GM18519 (cell line): ENCODE measurements around the gene CTBS.

Experiments
- ATAC-seq: cut with Tn5 transposase; IDR thresholded peaks from one replicate; pipeline ENCODE4 v1.9.1; 2021; ENCODE audit warnings: mild to moderate bottlenecking, moderate library complexity; ENCODE audit not compliant: unreplicated experiment, low FRiP score

CTBS gene

GRCh38 chr1:84587099-84587498 lies 12.9 kb upstream of the CTBS start:
- no peak for ATAC-seq

DNA sequence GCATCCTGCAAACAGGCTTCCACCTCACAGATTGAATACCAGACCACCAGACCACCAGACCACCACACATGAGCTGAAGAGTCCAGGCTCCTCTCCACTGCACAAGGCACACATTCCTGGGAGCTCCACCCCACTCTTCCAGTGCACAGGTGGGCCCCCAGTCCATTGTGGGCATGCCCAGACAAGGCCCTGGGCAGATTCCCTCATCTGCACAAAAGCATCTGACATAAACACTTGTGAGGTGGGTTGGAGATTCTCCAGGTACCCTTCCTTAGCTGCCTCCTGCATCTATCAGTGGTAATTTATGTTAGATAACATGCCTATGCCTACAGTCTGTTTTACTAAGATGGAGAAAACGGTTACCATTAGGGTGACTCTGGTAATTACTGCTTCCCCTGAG lies 11.6 kb upstream of the CTBS start:
- ATAC-seq: no peak

GRCh38 chr1:84584126-84584525 lies 9.9 kb upstream of the CTBS start:
- no peak for ATAC-seq

- ATAC-seq: no peak
These were observed 9.4 kb upstream of the CTBS start for GRCh38 chr1:84583648-84584047.

DNA sequence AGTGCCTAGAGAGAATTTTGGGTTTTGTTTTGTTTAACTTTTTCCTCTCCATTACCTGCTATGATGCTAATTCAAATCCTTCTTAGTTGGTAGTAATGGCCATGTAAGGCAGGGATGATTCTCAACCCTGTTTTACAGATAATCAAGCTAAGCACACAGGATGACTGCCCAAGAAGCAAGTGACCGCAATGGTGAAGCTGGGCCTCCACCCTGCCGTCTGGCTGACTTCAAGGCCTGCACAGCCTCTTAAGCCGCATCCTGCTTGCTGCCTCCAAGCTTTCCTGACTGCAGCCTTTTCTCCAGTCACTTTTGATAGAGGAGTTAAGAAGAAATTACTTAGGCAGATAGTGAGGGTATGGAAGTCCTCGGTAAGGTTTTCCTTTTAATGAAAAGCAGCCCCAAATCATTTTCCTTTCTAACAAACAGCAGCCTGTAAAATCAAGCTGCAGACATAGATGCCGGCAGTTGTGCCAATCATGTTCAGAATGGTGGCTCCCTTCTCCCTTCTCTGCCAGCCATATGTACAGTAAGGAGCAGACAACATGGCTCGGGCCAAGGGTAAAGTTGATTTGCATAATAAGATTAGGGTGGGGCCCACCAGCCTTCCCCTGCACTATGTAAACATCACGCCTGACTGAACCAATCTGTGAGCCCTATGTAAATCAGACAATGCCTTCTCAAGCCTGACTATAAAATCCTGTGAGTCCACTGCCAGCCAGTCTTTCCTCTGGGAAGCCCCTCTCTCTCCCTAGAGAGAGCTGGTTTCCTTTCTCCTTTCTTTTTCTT lies 8.8 kb upstream of the CTBS start:
- ATAC-seq: no peak

GRCh38 chr1:84581648-84582047 lies 7.4 kb upstream of the CTBS start:
- ATAC-seq: no peak

DNA sequence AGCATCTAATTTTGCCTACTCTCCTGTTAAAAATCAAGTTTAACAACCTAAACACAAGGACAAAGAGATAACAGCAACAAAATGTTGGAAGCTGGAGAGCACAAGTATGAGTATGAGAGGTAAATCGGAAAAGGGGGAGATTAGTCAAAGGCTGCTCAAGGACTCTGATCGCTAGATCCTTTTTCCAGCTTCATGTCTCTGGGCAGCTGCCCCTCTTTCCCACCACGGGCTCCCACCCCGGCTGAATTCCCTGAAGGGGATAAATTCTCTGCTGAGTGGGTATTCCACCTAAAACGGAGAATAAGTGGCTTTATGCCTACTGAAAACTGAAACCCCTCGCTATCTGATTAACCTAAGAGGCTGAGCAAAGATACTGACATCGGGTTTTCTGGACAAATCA lies 696 bp upstream of the CTBS start:
- ATAC-seq: no peak

DNA sequence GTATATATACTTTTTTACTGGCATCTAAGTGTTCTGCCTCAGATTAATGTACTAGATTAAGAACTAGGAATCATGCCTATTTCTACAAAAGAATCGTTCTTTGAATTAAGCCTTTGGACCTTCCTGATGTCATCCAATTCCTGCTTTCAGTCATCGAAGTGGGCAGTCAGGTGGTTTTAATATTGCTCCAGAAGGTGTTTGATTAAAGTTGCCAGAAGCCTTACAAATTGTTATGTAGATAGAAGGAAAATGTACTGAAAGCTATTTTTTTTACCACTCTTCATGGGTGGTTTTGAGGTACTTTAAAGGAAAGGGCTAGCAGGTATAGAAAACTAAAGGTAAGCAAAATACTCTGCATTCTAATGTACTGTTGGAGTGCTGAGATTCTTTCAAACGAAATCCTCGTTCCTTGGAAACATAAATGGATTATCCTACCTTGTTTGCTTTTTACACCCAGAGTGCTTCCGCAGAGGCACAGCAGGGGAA lies 716 bp downstream of the CTBS start:
- ATAC-seq: no peak

GRCh38 chr1:84571150-84571535 lies 3.1 kb downstream of the CTBS start:
- no peak for ATAC-seq

DNA sequence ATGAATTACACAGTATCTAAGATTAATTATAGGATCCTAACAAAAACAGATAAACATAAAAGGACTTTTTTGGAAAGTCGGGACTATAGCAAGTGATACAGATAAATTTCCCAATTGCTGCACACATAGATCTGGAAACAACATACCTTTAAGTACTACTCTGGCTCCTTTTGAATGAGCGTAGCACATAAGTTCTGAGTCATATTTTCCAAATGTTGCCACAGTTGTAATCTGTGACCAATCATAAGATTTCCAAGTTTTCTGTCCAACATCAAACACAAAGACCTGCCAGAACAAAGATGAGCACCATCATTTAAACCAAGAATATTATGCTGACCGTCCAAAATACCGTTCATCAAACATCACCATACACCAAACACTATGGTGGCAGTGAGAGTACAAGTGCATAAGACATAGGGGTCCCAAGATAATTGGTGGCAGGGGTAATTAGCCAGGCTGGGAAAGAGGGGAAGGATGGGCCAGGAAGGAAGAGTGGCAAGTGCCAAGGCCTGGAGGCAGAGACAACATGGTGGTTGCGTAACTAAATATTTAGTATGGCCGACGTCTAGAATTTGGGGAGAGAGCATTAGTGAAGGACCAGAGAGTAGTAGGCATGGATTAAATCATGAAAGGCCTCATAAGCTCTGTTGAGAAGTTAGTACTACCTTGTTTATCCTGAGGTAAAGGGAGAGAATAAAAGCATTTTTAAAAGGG lies 3.6 kb downstream of the CTBS start:
- ATAC-seq: no peak

GRCh38 chr1:84569216-84569615 lies 5.0 kb downstream of the CTBS start:
- ATAC-seq: no peak

DNA sequence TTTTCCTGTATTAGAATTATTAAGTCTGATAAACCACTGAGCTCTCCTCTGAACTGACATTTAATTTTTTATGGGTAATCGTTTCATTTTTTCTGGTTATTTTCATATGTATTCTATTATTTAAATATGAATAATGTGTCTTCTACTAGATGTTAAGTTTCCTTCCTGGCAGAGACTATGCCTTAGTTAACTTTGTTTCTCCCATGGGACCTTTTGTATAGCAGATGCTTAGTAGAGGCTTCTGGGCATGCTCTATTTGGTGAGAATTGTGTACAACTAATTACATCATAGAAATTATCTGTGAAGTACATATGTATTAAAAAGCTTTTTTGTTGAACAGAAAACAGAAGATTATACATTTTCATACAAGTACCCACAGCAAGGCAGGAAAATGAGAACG lies 23.4 kb downstream of the CTBS start:
- no peak for ATAC-seq

GRCh38 chr1:84541679-84542078 lies 32.6 kb downstream of the CTBS start:
- no peak for ATAC-seq

DNA sequence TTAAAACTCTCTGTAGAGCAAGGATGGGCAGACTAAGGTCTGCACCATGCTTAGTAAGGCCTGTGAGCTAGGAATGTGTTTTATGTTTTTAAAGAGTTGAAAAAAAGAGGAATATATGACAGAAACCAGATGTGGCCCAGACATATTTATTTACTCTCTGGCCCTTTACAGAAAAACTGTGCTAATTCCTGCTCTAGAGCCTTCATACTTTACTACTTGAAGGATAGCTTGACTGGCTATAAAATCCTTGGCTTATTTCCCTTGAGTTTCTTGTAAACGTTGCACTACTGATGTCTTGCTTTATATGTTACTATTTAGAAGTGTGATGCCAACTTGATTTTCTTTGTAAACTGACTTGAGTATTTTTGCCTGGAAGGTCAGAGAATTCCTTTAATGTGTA lies 33.5 kb downstream of the CTBS start:
- ATAC-seq: no peak

- no peak for ATAC-seq
These were observed 34.3 kb downstream of the CTBS start for GRCh38 chr1:84539972-84540371.

GRCh38 chr1:84538599-84538998 lies 35.6 kb downstream of the CTBS start:
- ATAC-seq: no peak

- no peak for ATAC-seq
These were observed 48.5 kb downstream of the CTBS start for GRCh38 chr1:84525779-84526178.

DNA sequence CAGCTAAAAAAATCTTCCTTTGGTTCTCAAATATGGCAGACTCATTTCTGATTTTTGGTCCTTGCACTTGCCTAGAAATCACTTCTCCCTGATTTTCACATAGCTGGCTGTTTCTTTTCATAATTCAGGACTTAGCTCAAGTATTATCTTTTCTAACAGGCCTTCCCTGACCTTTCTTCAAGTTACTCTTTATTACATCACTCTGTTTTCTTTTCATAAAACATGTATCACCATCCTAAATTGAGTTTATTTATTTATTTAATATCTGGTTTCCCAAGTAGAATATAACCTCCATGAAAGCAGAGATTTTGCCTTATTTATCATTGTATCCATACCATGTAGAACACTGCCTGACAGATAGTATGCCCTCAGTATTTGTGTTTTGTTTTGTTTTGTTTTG lies 49.6 kb downstream of the CTBS start:
- no peak for ATAC-seq

GRCh38 chr1:84510668-84511067 lies 63.6 kb downstream of the CTBS start:
- no peak for ATAC-seq

DNA sequence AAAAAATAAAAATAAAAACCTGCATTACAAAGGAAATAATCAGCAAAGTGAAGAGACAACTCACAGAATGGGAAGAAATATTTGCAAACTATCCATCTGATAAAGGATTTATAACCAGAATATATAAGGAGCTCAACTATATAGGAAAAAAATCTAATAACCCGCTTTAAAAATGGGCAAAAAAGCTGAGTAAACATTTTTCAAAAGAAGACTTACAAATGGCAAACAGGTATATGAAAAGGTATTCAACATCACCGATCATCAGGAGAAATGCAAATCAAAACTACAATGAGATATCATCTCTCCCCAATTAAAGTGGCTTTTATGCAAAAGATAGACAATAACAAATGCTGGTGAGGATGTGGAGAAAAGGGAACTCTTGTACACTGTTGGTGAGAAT lies 64.1 kb downstream of the CTBS start:
- ATAC-seq: no peak

DNA sequence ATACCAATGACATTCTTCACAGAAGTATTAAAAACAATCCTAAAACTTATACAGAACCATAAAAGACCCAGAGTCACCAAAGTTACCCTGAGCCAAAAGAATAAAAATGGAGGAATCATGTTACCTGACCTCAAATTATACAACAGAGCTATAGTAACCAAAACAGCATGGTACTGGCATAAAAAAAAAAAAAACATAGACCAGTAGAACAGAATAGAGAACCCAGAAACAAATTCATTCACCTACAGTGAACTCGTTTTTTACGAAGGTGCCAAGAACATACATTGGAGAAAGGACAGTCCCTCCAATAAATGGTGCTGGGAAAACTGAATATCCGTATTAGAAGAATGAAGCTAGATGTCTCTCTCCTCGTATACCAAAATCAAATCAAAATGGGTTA lies 65.2 kb downstream of the CTBS start:
- ATAC-seq: no peak

GRCh38 chr1:84508510-84508909 lies 65.7 kb downstream of the CTBS start:
- no peak for ATAC-seq
